ENCODE data around the gene PTMA.

DNA sequence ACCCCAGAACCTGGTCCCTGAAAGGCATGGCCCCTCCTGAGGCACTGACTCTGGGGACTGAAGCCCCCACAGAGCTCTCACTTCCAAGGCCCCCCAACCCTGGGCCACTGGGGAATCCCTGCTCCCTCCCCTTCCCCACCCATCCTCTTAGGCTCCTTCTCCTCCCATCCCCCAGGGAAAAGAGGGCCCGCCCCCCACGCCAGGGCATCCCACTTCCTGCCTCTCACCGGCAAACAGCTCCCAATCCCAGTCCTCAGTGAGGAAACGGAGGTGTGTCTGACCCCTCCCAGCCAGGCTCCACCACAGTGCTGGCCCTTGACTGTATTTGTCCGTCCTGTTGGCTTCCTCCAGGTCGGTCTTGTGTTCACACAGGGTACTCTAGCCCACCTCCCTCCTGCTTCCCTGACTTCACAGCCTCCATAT, 35.0 kb upstream of the PTMA start:
- TF ChIP-seq, protein P1, sequence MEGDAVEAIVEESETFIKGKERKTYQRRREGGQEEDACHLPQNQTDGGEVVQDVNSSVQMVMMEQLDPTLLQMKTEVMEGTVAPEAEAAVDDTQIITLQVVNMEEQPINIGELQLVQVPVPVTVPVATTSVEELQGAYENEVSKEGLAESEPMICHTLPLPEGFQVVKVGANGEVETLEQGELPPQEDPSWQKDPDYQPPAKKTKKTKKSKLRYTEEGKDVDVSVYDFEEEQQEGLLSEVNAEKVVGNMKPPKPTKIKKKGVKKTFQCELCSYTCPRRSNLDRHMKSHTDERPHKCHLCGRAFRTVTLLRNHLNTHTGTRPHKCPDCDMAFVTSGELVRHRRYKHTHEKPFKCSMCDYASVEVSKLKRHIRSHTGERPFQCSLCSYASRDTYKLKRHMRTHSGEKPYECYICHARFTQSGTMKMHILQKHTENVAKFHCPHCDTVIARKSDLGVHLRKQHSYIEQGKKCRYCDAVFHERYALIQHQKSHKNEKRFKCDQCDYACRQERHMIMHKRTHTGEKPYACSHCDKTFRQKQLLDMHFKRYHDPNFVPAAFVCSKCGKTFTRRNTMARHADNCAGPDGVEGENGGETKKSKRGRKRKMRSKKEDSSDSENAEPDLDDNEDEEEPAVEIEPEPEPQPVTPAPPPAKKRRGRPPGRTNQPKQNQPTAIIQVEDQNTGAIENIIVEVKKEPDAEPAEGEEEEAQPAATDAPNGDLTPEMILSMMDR (IDR thresholded peaks at IDR 0.05; ENCODE audit: poor library complexity), result no peak
- no peak for TF ChIP-seq EZH2phosphoT487 (IDR thresholded peaks at IDR 0.05; ENCODE audit: low read depth, severe bottlenecking, unreplicated experiment)
- TF ChIP-seq EZH2 (IDR thresholded peaks at IDR 0.05; ENCODE audit: borderline replicate concordance), result no peak

All from hepatocyte (in vitro differentiated cells).